CD14-positive monocyte (primary cell): ENCODE measurements around the gene ZP2. TPM values are rescaled to one million over a fixed set of nuclear protein-coding genes. Genes with fewer than 3 reads are reported as not detected.

Source experiments
- DNase-seq, 3 donors: peaks; one replicate each; pipeline ENCODE4 v3.0.0-alpha.2; 2011 to 2022
- H2AFZ ChIP-seq: 2 replicates; pipeline ENCODE4 v1.6.0; 2012; ENCODE audit warnings: mild to moderate bottlenecking, low read depth, low read length, inconsistent platforms; ENCODE audit not compliant: insufficient read depth, poor library complexity, severe bottlenecking
- H3K27ac ChIP-seq, 2 donors: 1 replicate in 1 of 2; 2 replicates in 1 of 2; pipeline ENCODE4 v1.5.1; 2012 to 2013; ENCODE audit warnings: low read length in 2 of 2, control low read depth in 1 of 2, inconsistent platforms in 1 of 2, low read depth in 1 of 2, mild to moderate bottlenecking in 1 of 2
- H3K27me3 ChIP-seq, 2 donors: one replicate each; pipeline versions ENCODE4 v1.6.0 to v1.6.1; 2011 to 2013; ENCODE audit warnings: low read length in 2 of 2; ENCODE audit not compliant: control insufficient read depth in 2 of 2, insufficient read depth in 2 of 2
- H3K36me3 ChIP-seq, 2 donors: replicated peaks in 1 of 2; 1 replicate in 1 of 2; 2 replicates in 1 of 2; pipeline versions ENCODE4 v1.5.1 to v1.6.1; 2012 to 2013; ENCODE audit warnings: low read length in 2 of 2, control low read depth in 1 of 2, inconsistent platforms in 1 of 2, mild to moderate bottlenecking in 1 of 2; ENCODE audit not compliant: insufficient read depth in 2 of 2, control insufficient read depth in 1 of 2
- H3K4me1 ChIP-seq, 2 donors: 1 replicate in 1 of 2; 2 replicates in 1 of 2; pipeline versions ENCODE4 v1.5.1 to v1.6.1; 2012 to 2013; ENCODE audit warnings: low read length in 2 of 2, control low read depth in 1 of 2, inconsistent platforms in 1 of 2, mild to moderate bottlenecking in 1 of 2, moderate library complexity in 1 of 2; ENCODE audit not compliant: insufficient read depth in 2 of 2, control insufficient read depth in 1 of 2
- H3K4me2 ChIP-seq: replicated peaks from 2 replicates; pipeline ENCODE3; 2012; ENCODE audit warnings: low read length, moderate library complexity, mild to moderate bottlenecking; ENCODE audit not compliant: poor library complexity, severe bottlenecking; ENCODE audit errors: extremely low read depth
- H3K4me3 ChIP-seq, 3 experiments: fragments of 200-600 bp in 1 of 3; sonication (generic) in 1 of 3; replicated peaks in 1 of 3; 1 replicate in 2 of 3; 2 replicates in 1 of 3; pipeline ENCODE4 v1.5.1; 2011 to 2013; ENCODE audit warnings: low read length in 3 of 3, mild to moderate bottlenecking in 3 of 3, control low read depth in 2 of 3, low read depth in 2 of 3, inconsistent platforms in 1 of 3, moderate library complexity in 1 of 3
- H3K79me2 ChIP-seq: 2 replicates; pipeline ENCODE4 v1.6.0; 2012; ENCODE audit warnings: mild to moderate bottlenecking, control low read depth, inconsistent platforms, low read length, moderate library complexity; ENCODE audit not compliant: insufficient read depth
- H3K9ac ChIP-seq: 2 replicates; pipeline ENCODE4 v1.6.0; 2017; ENCODE audit warnings: low read length, mild to moderate bottlenecking; ENCODE audit not compliant: insufficient read depth, poor library complexity, severe bottlenecking
- H3K9me3 ChIP-seq, 2 donors: replicated peaks in 1 of 2; 1 replicate in 1 of 2; 2 replicates in 1 of 2; pipeline versions ENCODE4 v1.5.1 to v1.6.1; 2012 to 2013; ENCODE audit warnings: low read length in 2 of 2, control low read depth in 1 of 2; ENCODE audit not compliant: control insufficient read depth in 1 of 2, insufficient read depth in 1 of 2
- H4K20me1 ChIP-seq: 2 replicates; pipeline ENCODE4 v1.6.0; 2012; ENCODE audit warnings: mild to moderate bottlenecking, low read length, control low read depth, moderate library complexity; ENCODE audit not compliant: insufficient read depth
- H3K27ac Mint-ChIP-seq, 7 donors: one replicate each; pipeline ENCODE4 v1.8.0; 2020; ENCODE audit warnings: mild to moderate bottlenecking in 7 of 7, mixed read lengths in 7 of 7, moderate library complexity in 6 of 7, inconsistent platforms in 2 of 7
- H3K27me3 Mint-ChIP-seq, 3 donors: one replicate each; pipeline ENCODE4 v1.8.0; 2021 to 2022; ENCODE audit warnings: low read depth in 3 of 3, mild to moderate bottlenecking in 3 of 3, mixed read lengths in 3 of 3, moderate library complexity in 3 of 3, inconsistent platforms in 1 of 3
- H3K36me3 Mint-ChIP-seq, 2 donors: one replicate each; pipeline ENCODE4 v1.8.0; 2020; ENCODE audit warnings: mixed read lengths in 2 of 2, inconsistent platforms in 1 of 2, mild to moderate bottlenecking in 1 of 2
- H3K4me1 Mint-ChIP-seq: one replicate; pipeline ENCODE4 v1.8.0; 2020; ENCODE audit warnings: mild to moderate bottlenecking, mixed read lengths
- H3K4me3 Mint-ChIP-seq, 2 donors: one replicate each; pipeline ENCODE4 v1.8.0; 2020; ENCODE audit warnings: mild to moderate bottlenecking in 2 of 2, mixed read lengths in 2 of 2, moderate library complexity in 1 of 2
- H3K9me3 Mint-ChIP-seq, 7 donors: one replicate each; pipeline ENCODE4 v1.8.0; 2020 to 2022; ENCODE audit warnings: mixed read lengths in 7 of 7, mild to moderate bottlenecking in 6 of 7, moderate library complexity in 6 of 7, inconsistent platforms in 2 of 7
- WGBS: methylation state at CpG from one replicate; pipeline ENCODE4 v1.1.5; 2013; ENCODE audit warnings: missing lambda C conversion rate; ENCODE audit not compliant: insufficient coverage; 5-methylcytosine and 5-hydroxymethylcytosine counted together
- intact Hi-C, 2 donors: fragments of 100-400 bp; cut with micrococcal nuclease; formaldehyde crosslinking; loops; one replicate each; pipeline versions ENCODE4 v1.15.0 to v1.15.1; 2023
- polyA plus RNA-seq, 3 donors: library from polyadenylated mRNA; depleted of rRNA in 1 of 3; unstranded in 2 of 3; stranded (reverse) in 1 of 3; fragments of 300-500 nt in 2 of 3; fragments of >200 nt in 1 of 3; fragmentation: Illumina TruSeq in 2 of 3; gene quantifications; 1 replicate in 2 of 3; 2 replicates in 1 of 3; pipeline ENCODE4 v1.2.3, GENCODE V29; 2012 to 2021
- TF ChIP-seq, protein P1 (sequence below): fragments of 200-600 bp; IDR thresholded peaks from one replicate; pipeline ENCODE4 v1.8.0; 2022; ENCODE audit warnings: antibody characterized with exemption, mild to moderate bottlenecking

ZP2 gene
- polyA plus RNA-seq, 3 donors, result not detected

GRCh38 chr16:21194771-21195301 is 16.5 kb downstream of the ZP2 start:
- TF ChIP-seq, protein P1, sequence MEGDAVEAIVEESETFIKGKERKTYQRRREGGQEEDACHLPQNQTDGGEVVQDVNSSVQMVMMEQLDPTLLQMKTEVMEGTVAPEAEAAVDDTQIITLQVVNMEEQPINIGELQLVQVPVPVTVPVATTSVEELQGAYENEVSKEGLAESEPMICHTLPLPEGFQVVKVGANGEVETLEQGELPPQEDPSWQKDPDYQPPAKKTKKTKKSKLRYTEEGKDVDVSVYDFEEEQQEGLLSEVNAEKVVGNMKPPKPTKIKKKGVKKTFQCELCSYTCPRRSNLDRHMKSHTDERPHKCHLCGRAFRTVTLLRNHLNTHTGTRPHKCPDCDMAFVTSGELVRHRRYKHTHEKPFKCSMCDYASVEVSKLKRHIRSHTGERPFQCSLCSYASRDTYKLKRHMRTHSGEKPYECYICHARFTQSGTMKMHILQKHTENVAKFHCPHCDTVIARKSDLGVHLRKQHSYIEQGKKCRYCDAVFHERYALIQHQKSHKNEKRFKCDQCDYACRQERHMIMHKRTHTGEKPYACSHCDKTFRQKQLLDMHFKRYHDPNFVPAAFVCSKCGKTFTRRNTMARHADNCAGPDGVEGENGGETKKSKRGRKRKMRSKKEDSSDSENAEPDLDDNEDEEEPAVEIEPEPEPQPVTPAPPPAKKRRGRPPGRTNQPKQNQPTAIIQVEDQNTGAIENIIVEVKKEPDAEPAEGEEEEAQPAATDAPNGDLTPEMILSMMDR, result no peak
- Mint-ChIP-seq H3K9me3 (peaks cover 0 to 11% (median 3%) of the 10 kb centered on the region in 7 donors), H3K4me3 (no peak overlapping the region), H3K27ac (peak overlapping the region in 1 of 7 donors; percentile 19), H3K4me1 (peaks cover 7% of the 10 kb centered on the region), H3K36me3 (no peaks in the 10 kb centered on the region), H3K27me3 (peaks cover 1 to 23% (median 15%) of the 10 kb centered on the region in 3 donors)
- WGBS, result 64% methylated on average over 4 of the region's 6 CpGs
- no peaks in the 10 kb centered on the region for H3K79me2 ChIP-seq
- H4K20me1 ChIP-seq, result no peaks in the 10 kb centered on the region
- H3K4me3 ChIP-seq, result no peak overlapping the region
- no peak overlapping the region for H3K9ac ChIP-seq
- intact Hi-C loops, result loop anchor here in 1 of 2 donors (10.0 kb wide), 1 partner anchor 380 kb away; no protein-coding TSS in a partner anchor
- DNase-seq, result no peak
- H2AFZ ChIP-seq, result no peak overlapping the region
- no peaks in the 10 kb centered on the region for H3K4me1 ChIP-seq
- no peak overlapping the region for H3K4me2 ChIP-seq
- peaks cover 0 to 2% of the 10 kb centered on the region in 2 donors for H3K27me3 ChIP-seq
- no peaks in the 10 kb centered on the region for H3K36me3 ChIP-seq
- H3K9me3 ChIP-seq, result peaks cover 0 to 5% of the 10 kb centered on the region in 2 donors
- no peak overlapping the region for H3K27ac ChIP-seq

GRCh38 chr16:21192991-21193390 is 18.4 kb downstream of the ZP2 start:
- peak overlapping the region in 1 of 2 donors; percentile 3 for H3K4me3 Mint-ChIP-seq
- H3K4me2 ChIP-seq, result no peak overlapping the region
- WGBS, result no CpG with 5 or more reads among the region's 1 CpG
- TF ChIP-seq, protein P1, result no peak
- no peak overlapping the region for H3K27ac ChIP-seq
- peaks cover 0 to 11% (median 3%) of the 10 kb centered on the region in 7 donors for H3K9me3 Mint-ChIP-seq
- peaks cover 4 to 5% of the 10 kb centered on the region in 2 donors for H3K4me1 ChIP-seq
- no peaks in the 10 kb centered on the region for H3K79me2 ChIP-seq
- DNase-seq, result no peak
- no peaks in the 10 kb centered on the region for H3K36me3 Mint-ChIP-seq
- no peak overlapping the region for H3K9ac ChIP-seq
- H3K4me3 ChIP-seq, result no peak overlapping the region
- no peak overlapping the region for H3K27ac Mint-ChIP-seq
- H3K36me3 ChIP-seq, result no peaks in the 10 kb centered on the region
- peaks cover 14% of the 10 kb centered on the region for H3K4me1 Mint-ChIP-seq
- no peaks in the 10 kb centered on the region for H4K20me1 ChIP-seq
- no peak overlapping the region for H2AFZ ChIP-seq
- H3K27me3 Mint-ChIP-seq, result peaks cover 10 to 18% (median 11%) of the 10 kb centered on the region in 3 donors
- intact Hi-C loops, result loop anchor here in 1 of 2 donors (10.0 kb wide), 1 partner anchor 382 kb away; no protein-coding TSS in a partner anchor
- H3K27me3 ChIP-seq, result peaks cover 2% of the 10 kb centered on the region in 2 donors
- H3K9me3 ChIP-seq, result peaks cover 0 to 5% of the 10 kb centered on the region in 2 donors
